MM.1S (cell line): Measurements from ENCODE around the gene CCDC88C.

ENCODE experiments used
- DNase-seq: peaks from one replicate; pipeline ENCODE4 v3.0.0-alpha.2; 2015
- H2AFZ ChIP-seq: fragments of 300-600 bp; sonication (generic); 2 replicates; pipeline ENCODE4 v1.6.0; 2016; ENCODE audit warnings: antibody characterized with exemption, low read length
- H3F3A ChIP-seq: fragments of 300-600 bp; sonication (generic); 2 replicates; pipeline ENCODE4 v1.6.1; 2016; ENCODE audit warnings: mild to moderate bottlenecking, antibody characterized with exemption, low read length, moderate library complexity, mixed read lengths; ENCODE audit not compliant: insufficient read depth
- H3K27ac ChIP-seq: fragments of 300-600 bp; sonication (generic); 2 replicates; pipeline ENCODE4 v1.5.1; 2016; ENCODE audit warnings: mild to moderate bottlenecking, low read length
- H3K27me3 ChIP-seq: fragments of 300-600 bp; sonication (generic); replicated peaks from 2 replicates; pipeline ENCODE4 v1.6.0; 2016; ENCODE audit warnings: low read length; ENCODE audit not compliant: insufficient read depth
- H3K36me3 ChIP-seq: fragments of 300-600 bp; sonication (generic); replicated peaks from 2 replicates; pipeline ENCODE4 v1.6.1; 2016; ENCODE audit warnings: mild to moderate bottlenecking, low read length, mixed read lengths; ENCODE audit not compliant: insufficient read depth
- H3K4me1 ChIP-seq: fragments of 300-600 bp; sonication (generic); 2 replicates; pipeline ENCODE4 v1.6.1; 2016; ENCODE audit warnings: low read length, mixed read lengths
- H3K4me2 ChIP-seq: fragments of 300-600 bp; sonication (generic); 2 replicates; pipeline ENCODE4 v1.6.0; 2016; ENCODE audit warnings: low read depth, low read length
- H3K4me3 ChIP-seq: fragments of 300-600 bp; sonication (generic); 2 replicates; pipeline ENCODE4 v1.5.1; 2016; ENCODE audit warnings: low read length, mixed read lengths
- H3K79me2 ChIP-seq: fragments of 300-600 bp; sonication (generic); 2 replicates; pipeline ENCODE4 v1.6.1; 2016; ENCODE audit warnings: mixed run types, low read length, mixed read lengths
- H3K9ac ChIP-seq: fragments of 300-600 bp; sonication (generic); 2 replicates; pipeline ENCODE4 v1.6.1; 2016; ENCODE audit warnings: low read length, mixed read lengths
- H3K9me2 ChIP-seq: fragments of 300-600 bp; sonication (generic); replicated peaks from 2 replicates; pipeline ENCODE4 v1.6.1; 2016; ENCODE audit warnings: mild to moderate bottlenecking, low read length, mixed read lengths; ENCODE audit not compliant: insufficient read depth
- H3K9me3 ChIP-seq: fragments of 300-600 bp; sonication (generic); replicated peaks from 2 replicates; pipeline ENCODE4 v1.6.1; 2016; ENCODE audit warnings: mild to moderate bottlenecking, low read length, mixed read lengths; ENCODE audit not compliant: insufficient read depth
- H4K20me1 ChIP-seq: fragments of 300-600 bp; sonication (generic); 2 replicates; pipeline ENCODE4 v1.6.1; 2016; ENCODE audit warnings: mild to moderate bottlenecking, low read length, moderate library complexity, mixed read lengths; ENCODE audit not compliant: insufficient read depth
- CTCF ChIP-seq: fragments of 300-600 bp; sonication (generic); IDR thresholded peaks from 2 replicates; pipeline ENCODE4 v1.5.1; 2016; ENCODE audit warnings: antibody characterized with exemption, low read length, mixed read lengths
- EZH2 ChIP-seq: fragments of 300-600 bp; sonication (generic); optimal IDR thresholded peaks from 2 replicates; pipeline ENCODE3; 2017; ENCODE audit warnings: low read depth, mild to moderate bottlenecking, antibody characterized with exemption, low read length, mixed read lengths
- EZH2phosphoT487 ChIP-seq: fragments of 300-600 bp; sonication (generic); IDR thresholded peaks from 2 replicates; pipeline ENCODE4 v1.6.1; 2018; ENCODE audit warnings: antibody characterized with exemption, low read length

The CCDC88C gene

GRCh38 chr14:91284146-91284790, 133.4 kb downstream of the CCDC88C start:
- Histone ChIP-seq H3K9me2 (no peaks in the 10 kb centered on the region), H2AFZ (no peak overlapping the region), H3K79me2 (peaks cover 43% of the 10 kb centered on the region), H3K27me3 (no peaks in the 10 kb centered on the region), H3K9me3 (no peaks in the 10 kb centered on the region), H3K36me3 (no peaks in the 10 kb centered on the region), H3K4me1 (no peaks in the 10 kb centered on the region), H3K9ac (no peak overlapping the region), H3K27ac (no peak overlapping the region), H3F3A (no peaks in the 10 kb centered on the region), H3K4me2 (no peak overlapping the region), H4K20me1 (no peaks in the 10 kb centered on the region), H3K4me3 (no peak overlapping the region)
- no peak for TF ChIP-seq CTCF
- TF ChIP-seq EZH2phosphoT487 = no peak
- no peak for TF ChIP-seq EZH2
- DNase-seq = no peak

- no peaks in the 10 kb centered on the region for H3K36me3 ChIP-seq
- H3F3A ChIP-seq = no peaks in the 10 kb centered on the region
- H3K4me2 ChIP-seq = no peak overlapping the region
- no peaks in the 10 kb centered on the region for H3K9me3 ChIP-seq
- H2AFZ ChIP-seq = no peak overlapping the region
- H3K27ac ChIP-seq = no peak overlapping the region
- H4K20me1 ChIP-seq = no peaks in the 10 kb centered on the region
- no peaks in the 10 kb centered on the region for H3K9me2 ChIP-seq
- H3K4me3 ChIP-seq = no peak overlapping the region
- no peak overlapping the region for H3K9ac ChIP-seq
- DNase-seq = no peak
- H3K27me3 ChIP-seq = no peaks in the 10 kb centered on the region
- H3K4me1 ChIP-seq = no peaks in the 10 kb centered on the region
- peaks cover 43% of the 10 kb centered on the region for H3K79me2 ChIP-seq
- TF ChIP-seq CTCF (no peak), EZH2phosphoT487 (no peak), EZH2 (no peak)
These were observed 134.0 kb downstream of the CCDC88C start for GRCh38 chr14:91283666-91284065.

GRCh38 chr14:91282954-91283645, 134.5 kb downstream of the CCDC88C start:
- Histone ChIP-seq H3K9me3 (no peaks in the 10 kb centered on the region), H3K4me3 (no peak overlapping the region), H4K20me1 (no peaks in the 10 kb centered on the region), H3K4me2 (no peak overlapping the region), H3K9me2 (no peaks in the 10 kb centered on the region), H3F3A (no peaks in the 10 kb centered on the region), H3K27ac (no peak overlapping the region), H3K27me3 (no peaks in the 10 kb centered on the region), H2AFZ (no peak overlapping the region), H3K9ac (no peak overlapping the region), H3K36me3 (no peaks in the 10 kb centered on the region), H3K79me2 (peaks cover 43% of the 10 kb centered on the region), H3K4me1 (no peaks in the 10 kb centered on the region)
- DNase-seq = no peak
- TF ChIP-seq CTCF (no peak), EZH2phosphoT487 (no peak), EZH2 (no peak)
